GM12891 (cell line): Measurements from ENCODE around the gene CTAGE8.
"Not testable (repeated sequence)": the region's sequence is repeated elsewhere in the genome, so short reads cannot be mapped to it uniquely, and the experiment has no call there.

Experiments used
- PAX5 ChIP-seq: IDR thresholded peaks from 2 replicates; pipeline ENCODE4 v1.6.1; 2011; ENCODE audit warnings: low read length, moderate library complexity, mild to moderate bottlenecking; ENCODE audit not compliant: insufficient read depth, severe bottlenecking
- POLR2A ChIP-seq: IDR thresholded peaks from 2 replicates; pipeline ENCODE4 v1.6.1; 2011; ENCODE audit warnings: low read depth, low read length, control low read depth
- POLR2AphosphoS5 ChIP-seq: IDR thresholded peaks from 2 replicates; pipeline ENCODE4 v1.6.1; 2011; ENCODE audit warnings: low read depth, low read length, control low read depth
- TAF1 ChIP-seq: IDR thresholded peaks from 2 replicates; pipeline ENCODE4 v1.6.1; 2011; ENCODE audit warnings: low read depth, low read length, control low read depth

DNA sequence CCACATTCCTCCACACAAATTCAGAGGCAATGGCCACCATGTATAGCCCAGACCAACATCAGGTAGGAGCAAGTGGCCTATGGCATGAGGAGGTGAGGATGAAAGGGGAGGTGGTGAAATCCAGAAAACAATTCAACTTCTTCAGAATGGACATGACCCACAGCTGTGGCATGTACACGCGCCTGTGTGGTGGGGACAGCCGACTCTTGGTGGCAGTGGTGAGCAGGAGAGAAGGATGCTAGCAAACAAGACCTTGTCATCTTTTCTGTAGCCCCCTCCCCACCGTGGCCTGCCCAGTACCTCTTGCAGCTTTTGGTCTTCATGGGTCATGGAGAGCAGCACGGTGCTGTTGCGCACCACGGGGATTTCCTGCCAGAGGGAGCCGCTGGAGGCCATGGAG lies 12.9 kb upstream of the CTAGE8 start:
- TF ChIP-seq POLR2AphosphoS5, POLR2A, TAF1, PAX5: not testable (repeated sequence)
